OCI-LY3 (cell line): ENCODE measurements around the gene OR4L1.
"Not testable (repeated sequence)": the region's sequence is repeated elsewhere in the genome, so short reads cannot be mapped to it uniquely, and the experiment has no call there.

ENCODE experiments used
- H2AFZ ChIP-seq: fragments of 200-600, 300-600 bp; shearing (Covaris generic); 2 replicates; pipeline ENCODE4 v1.6.0; 2014; ENCODE audit warnings: antibody characterized with exemption, low read depth, low read length
- H3K27ac ChIP-seq: fragments of 200-600, 300-600 bp; sonication (generic); 2 replicates; pipeline ENCODE4 v1.5.1; 2014; ENCODE audit warnings: mild to moderate bottlenecking, low read length, moderate library complexity, mixed read lengths
- H3K27me3 ChIP-seq: fragments of 200-600, 300-600 bp; sonication (generic); 2 replicates; pipeline ENCODE4 v1.6.1; 2014; ENCODE audit warnings: low read depth, low read length, mixed read lengths
- H3K36me3 ChIP-seq: fragments of 200-600, 300-600 bp; sonication (generic); replicated peaks from 2 replicates; pipeline ENCODE3; 2014; ENCODE audit warnings: low read depth, low read length, mixed read lengths
- H3K4me1 ChIP-seq: fragments of 300-600, 200-600 bp; sonication (generic); 2 replicates; pipeline ENCODE4 v1.6.1; 2014; ENCODE audit warnings: low read length, mixed read lengths
- H3K4me2 ChIP-seq: fragments of 200-600, 300-600 bp; sonication (generic); 2 replicates; pipeline ENCODE4 v1.6.1; 2014; ENCODE audit warnings: low read length, mixed read lengths
- H3K4me3 ChIP-seq: fragments of 300-600, 200-600 bp; sonication (generic); 2 replicates; pipeline ENCODE4 v1.5.1; 2014; ENCODE audit warnings: antibody characterized with exemption, mild to moderate bottlenecking, low read length, moderate library complexity
- H3K79me2 ChIP-seq: fragments of 300-600, 200-600 bp; shearing (Covaris generic); 2 replicates; pipeline ENCODE4 v1.6.1; 2014; ENCODE audit warnings: mild to moderate bottlenecking, low read length, mixed read lengths
- H3K9ac ChIP-seq: fragments of 300-600, 200-600 bp; shearing (Covaris generic); 2 replicates; pipeline ENCODE4 v1.6.0; 2014; ENCODE audit warnings: mild to moderate bottlenecking, low read length, moderate library complexity
- H3K9me3 ChIP-seq: fragments of 200-600, 300-600 bp; shearing (Covaris generic); 2 replicates; pipeline ENCODE4 v1.6.1; 2014; ENCODE audit warnings: low read length, mixed read lengths; ENCODE audit not compliant: insufficient read depth
- H4K20me1 ChIP-seq: fragments of 200-600, 300-600 bp; sonication (generic); 2 replicates; pipeline ENCODE4 v1.6.1; 2016; ENCODE audit warnings: low read length, mixed read lengths; ENCODE audit not compliant: insufficient read depth
- CTCF ChIP-seq: fragments of 200-600, 300-600 bp; sonication (generic); IDR thresholded peaks from 2 replicates; pipeline ENCODE4 v1.5.1; 2014; ENCODE audit warnings: antibody characterized with exemption, low read length, low read depth
- EZH2phosphoT487 ChIP-seq: fragments of 200-600 bp; shearing (Covaris generic); IDR thresholded peaks from 2 replicates; pipeline ENCODE4 v1.6.1; 2018; ENCODE audit warnings: antibody characterized with exemption, mixed run types, low read depth

The OR4L1 gene

GRCh38 chr14:20035938-20036337 is 23.9 kb upstream of the OR4L1 start, which contains the start of gene OR4K13:
OR4K13 (minus strand) TSS chr14:20036038; CDS start chr14:20034758, 1,280 bp downstream.
- Histone ChIP-seq H3K36me3 (no peaks in the 10 kb centered on the region), H2AFZ (no peak within 1 kb of the TSS), H3K27ac (no peak within 1 kb of the TSS), H3K4me1 (no peaks in the 10 kb centered on the region), H3K79me2 (no peaks in the 10 kb centered on the region), H3K4me3 (no peak within 1 kb of the TSS), H4K20me1 (no peaks in the 10 kb centered on the region), H3K27me3 (no peaks in the 10 kb centered on the region), H3K9ac (no peak within 1 kb of the TSS), H3K9me3 (no peaks in the 10 kb centered on the region), H3K4me2 (no peak within 1 kb of the TSS)
- TF ChIP-seq EZH2phosphoT487 (no peak), CTCF (no peak)

GRCh38 chr14:20044243-20044642 is 15.6 kb upstream of the OR4L1 start:
- no peaks in the 10 kb centered on the region for H3K4me1 ChIP-seq
- no peaks in the 10 kb centered on the region for H3K36me3 ChIP-seq
- H3K9me3 ChIP-seq = no peaks in the 10 kb centered on the region
- H2AFZ ChIP-seq = no peak overlapping the region
- no peaks in the 10 kb centered on the region for H3K79me2 ChIP-seq
- H3K4me2 ChIP-seq = no peak overlapping the region
- TF ChIP-seq EZH2phosphoT487 = no peak
- TF ChIP-seq CTCF = no peak
- no peak overlapping the region for H3K4me3 ChIP-seq
- no peak overlapping the region for H3K27ac ChIP-seq
- H3K9ac ChIP-seq = no peak overlapping the region
- H3K27me3 ChIP-seq = no peaks in the 10 kb centered on the region
- no peaks in the 10 kb centered on the region for H4K20me1 ChIP-seq

DNA sequence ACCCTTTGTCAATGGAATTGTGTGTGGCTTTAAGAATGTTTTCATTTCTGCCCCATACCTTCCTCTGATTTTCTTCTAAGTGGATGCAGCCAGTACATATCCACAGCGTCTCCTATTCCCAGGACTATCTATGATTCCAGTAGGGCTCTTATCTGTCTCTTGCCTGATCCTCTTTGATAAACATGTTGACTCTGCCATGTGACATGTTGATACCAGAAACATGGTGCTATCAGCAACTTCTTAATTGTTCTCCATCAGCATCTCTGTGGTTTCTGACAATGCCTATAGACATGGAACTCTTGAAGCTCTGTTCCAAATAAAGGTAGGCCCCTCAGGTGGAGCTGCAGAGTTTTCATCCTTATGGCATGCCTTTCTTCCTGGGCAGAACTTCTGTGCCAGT is 11.6 kb upstream of the OR4L1 start:
- H4K20me1 ChIP-seq = no peaks in the 10 kb centered on the region
- H3K36me3 ChIP-seq = no peaks in the 10 kb centered on the region
- no peaks in the 10 kb centered on the region for H3K4me1 ChIP-seq
- TF ChIP-seq EZH2phosphoT487 = no peak
- TF ChIP-seq CTCF = no peak
- no peak overlapping the region for H3K4me2 ChIP-seq
- H3K4me3 ChIP-seq = no peak overlapping the region
- no peak overlapping the region for H3K27ac ChIP-seq
- no peaks in the 10 kb centered on the region for H3K27me3 ChIP-seq
- H3K9me3 ChIP-seq = no peaks in the 10 kb centered on the region
- no peaks in the 10 kb centered on the region for H3K79me2 ChIP-seq
- no peak overlapping the region for H2AFZ ChIP-seq
- H3K9ac ChIP-seq = no peak overlapping the region

DNA sequence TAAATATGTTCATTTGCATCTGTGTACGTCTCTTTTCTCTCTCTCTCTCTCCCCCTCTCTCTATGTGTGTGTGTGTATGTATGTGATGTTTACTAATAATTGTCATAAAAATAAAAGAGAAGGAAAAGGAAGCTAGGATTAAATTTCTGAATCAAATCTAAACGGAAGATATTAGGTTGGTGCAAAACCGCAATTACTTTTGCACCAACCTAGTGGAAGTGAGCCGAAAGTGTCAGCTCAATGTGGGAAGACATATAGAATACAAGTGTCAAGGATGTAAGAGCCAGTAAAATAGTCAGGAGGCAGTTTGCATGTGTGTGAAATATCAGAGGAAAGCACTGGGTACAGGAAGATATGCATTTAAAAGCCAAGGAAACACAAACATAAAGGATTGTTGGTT is 32.2 kb downstream of the OR4L1 start:
- H2AFZ ChIP-seq = no peak overlapping the region

GRCh38 chr14:20093442-20093841 is 33.6 kb downstream of the OR4L1 start:
- Histone ChIP-seq H3K9ac (no peak overlapping the region), H3K27ac (no peak overlapping the region), H2AFZ (no peak overlapping the region), H3K9me3 (no peaks in the 10 kb centered on the region), H3K4me1 (no peaks in the 10 kb centered on the region), H3K4me3 (no peak overlapping the region), H3K27me3 (no peaks in the 10 kb centered on the region), H4K20me1 (no peaks in the 10 kb centered on the region), H3K79me2 (no peaks in the 10 kb centered on the region), H3K36me3 (no peaks in the 10 kb centered on the region), H3K4me2 (no peak overlapping the region)
- no peak for TF ChIP-seq CTCF
- no peak for TF ChIP-seq EZH2phosphoT487

More for the DNA sequence above, 32.2 kb downstream of the OR4L1 start:
- Histone ChIP-seq H3K4me1 (no peaks in the 10 kb centered on the region), H4K20me1 (no peaks in the 10 kb centered on the region), H3K4me3 (no peak overlapping the region), H3K27ac (no peak overlapping the region), H3K79me2 (no peaks in the 10 kb centered on the region), H3K4me2 (no peak overlapping the region), H3K27me3 (no peaks in the 10 kb centered on the region), H3K9me3 (no peaks in the 10 kb centered on the region), H3K36me3 (no peaks in the 10 kb centered on the region), H3K9ac (no peak overlapping the region)
- TF ChIP-seq EZH2phosphoT487 = no peak

GRCh38 chr14:20098926-20099770 is 39.3 kb downstream of the OR4L1 start:
- H3K4me2 ChIP-seq, H3K36me3 ChIP-seq, H3K9ac ChIP-seq, H3K27me3 ChIP-seq, H3K4me3 ChIP-seq, H3K79me2 ChIP-seq, H2AFZ ChIP-seq, H3K4me1 ChIP-seq, H3K9me3 ChIP-seq, H4K20me1 ChIP-seq, H3K27ac ChIP-seq: not testable (repeated sequence)
